B cell (primary cell): ENCODE results near the gene PDGFC.

Experiments
- EZH2 ChIP-seq: IDR thresholded peaks from 2 replicates; pipeline ENCODE4 v1.6.1; 2012; ENCODE audit warnings: borderline replicate concordance, low read depth, mild to moderate bottlenecking, moderate library complexity, low read length; ENCODE audit not compliant: insufficient read depth, poor library complexity, severe bottlenecking
- TF ChIP-seq, protein P1 (sequence below): fragments of 200-600 bp; IDR thresholded peaks from one replicate; pipeline ENCODE4 v1.8.0; 2022; ENCODE audit warnings: antibody characterized with exemption, mild to moderate bottlenecking

DNA sequence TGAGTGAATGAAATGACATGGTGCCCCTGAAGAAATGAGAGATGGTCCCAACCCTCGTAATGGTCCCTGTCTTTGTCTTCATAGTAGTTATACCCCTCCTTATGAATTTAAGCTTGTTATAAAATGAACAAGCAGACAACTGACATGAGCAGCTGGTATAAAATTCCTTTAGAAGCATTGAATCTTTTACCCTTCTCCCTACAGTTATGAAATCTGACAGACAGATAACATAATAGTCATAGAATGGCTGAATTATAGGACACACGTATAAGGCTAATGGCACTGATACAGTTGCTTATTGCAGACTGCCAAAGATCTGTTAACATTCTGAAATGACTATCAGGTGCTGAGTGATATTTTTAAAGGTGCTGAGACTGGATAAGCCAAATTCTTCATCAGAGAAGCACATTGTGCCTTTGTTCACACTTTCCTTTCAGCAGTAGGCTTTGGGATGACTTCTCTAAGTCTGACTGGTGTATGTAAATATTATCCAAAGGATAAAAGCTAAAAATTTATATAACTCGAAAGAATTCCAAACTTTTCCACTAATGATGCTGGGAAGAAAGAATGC, 47.4 kb upstream of the PDGFC start:
- TF ChIP-seq, protein P1, sequence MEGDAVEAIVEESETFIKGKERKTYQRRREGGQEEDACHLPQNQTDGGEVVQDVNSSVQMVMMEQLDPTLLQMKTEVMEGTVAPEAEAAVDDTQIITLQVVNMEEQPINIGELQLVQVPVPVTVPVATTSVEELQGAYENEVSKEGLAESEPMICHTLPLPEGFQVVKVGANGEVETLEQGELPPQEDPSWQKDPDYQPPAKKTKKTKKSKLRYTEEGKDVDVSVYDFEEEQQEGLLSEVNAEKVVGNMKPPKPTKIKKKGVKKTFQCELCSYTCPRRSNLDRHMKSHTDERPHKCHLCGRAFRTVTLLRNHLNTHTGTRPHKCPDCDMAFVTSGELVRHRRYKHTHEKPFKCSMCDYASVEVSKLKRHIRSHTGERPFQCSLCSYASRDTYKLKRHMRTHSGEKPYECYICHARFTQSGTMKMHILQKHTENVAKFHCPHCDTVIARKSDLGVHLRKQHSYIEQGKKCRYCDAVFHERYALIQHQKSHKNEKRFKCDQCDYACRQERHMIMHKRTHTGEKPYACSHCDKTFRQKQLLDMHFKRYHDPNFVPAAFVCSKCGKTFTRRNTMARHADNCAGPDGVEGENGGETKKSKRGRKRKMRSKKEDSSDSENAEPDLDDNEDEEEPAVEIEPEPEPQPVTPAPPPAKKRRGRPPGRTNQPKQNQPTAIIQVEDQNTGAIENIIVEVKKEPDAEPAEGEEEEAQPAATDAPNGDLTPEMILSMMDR = no peak
- no peak for TF ChIP-seq EZH2
